C4-2B (cell line): ENCODE results near the gene ADAMTS18.

Experiments
- H3K27ac ChIP-seq: fragments of 450-650 bp; 2 replicates; pipeline ENCODE4 v1.5.1; 2017
- CTCF ChIP-seq: fragments of 450-650 bp; conservative IDR thresholded peaks from 2 replicates; pipeline ENCODE4 v1.5.1; 2017; ENCODE audit warnings: mild to moderate bottlenecking
- ZFX ChIP-seq: fragments of 450-650 bp; IDR thresholded peaks from 2 replicates; pipeline ENCODE4 v1.6.1; 2017

ADAMTS18 gene

GRCh38 chr16:77416939-77417480, 17.8 kb downstream of the ADAMTS18 start:
- H3K27ac ChIP-seq: no peak overlapping the region
- TF ChIP-seq CTCF: no peak
- no peak for TF ChIP-seq ZFX

GRCh38 chr16:77414752-77415231, 20.0 kb downstream of the ADAMTS18 start:
- TF ChIP-seq CTCF (no peak), ZFX (no peak)
- H3K27ac ChIP-seq: no peak overlapping the region

GRCh38 chr16:77410449-77410848, 24.4 kb downstream of the ADAMTS18 start:
- TF ChIP-seq ZFX (no peak), CTCF (no peak)
- no peak overlapping the region for H3K27ac ChIP-seq

- TF ChIP-seq CTCF (no peak), ZFX (no peak)
- no peak overlapping the region for H3K27ac ChIP-seq
Measured at GRCh38 chr16:77409311-77409710, 25.5 kb downstream of the ADAMTS18 start.

GRCh38 chr16:77408607-77409006, 26.2 kb downstream of the ADAMTS18 start:
- TF ChIP-seq CTCF (no peak), ZFX (no peak)
- H3K27ac ChIP-seq: no peak overlapping the region

- TF ChIP-seq CTCF (peak; percentile 49), ZFX (no peak)
- H3K27ac ChIP-seq: no peak overlapping the region
Measured at GRCh38 chr16:77406680-77407079, 28.2 kb downstream of the ADAMTS18 start.

GRCh38 chr16:77404775-77405174, 30.1 kb downstream of the ADAMTS18 start:
- no peak for TF ChIP-seq ZFX
- no peak overlapping the region for H3K27ac ChIP-seq

- no peak overlapping the region for H3K27ac ChIP-seq
- TF ChIP-seq CTCF (no peak), ZFX (no peak)
Measured at GRCh38 chr16:77403732-77404131, 31.1 kb downstream of the ADAMTS18 start.
